ENCODE measurements around the gene SYNM.

GRCh38 chr15:99109555-99110021 lies 4.7 kb downstream of the SYNM start:
- TF ChIP-seq EZH2phosphoT487 (IDR thresholded peaks at IDR 0.05; ENCODE audit: insufficient read depth, low read depth) (no peak), EZH2 (IDR thresholded peaks at IDR 0.05; ENCODE audit: insufficient read depth, poor library complexity, severe bottlenecking) (no peak)

All from GM23248 (cell line).